Activated T-cell treated with anti-CD3 and anti-CD28 coated beads for 1 hour (primary cell): ENCODE measurements around the gene MAP3K7.
"Not testable (repeated sequence)": the region's sequence is repeated elsewhere in the genome, so short reads cannot be mapped to it uniquely, and the experiment has no call there.

ENCODE experiments used
- DNase-seq: peaks from one replicate; pipeline ENCODE4 v3.0.0-alpha.2; 2020; ENCODE audit warnings: low read depth

Gene MAP3K7

DNA sequence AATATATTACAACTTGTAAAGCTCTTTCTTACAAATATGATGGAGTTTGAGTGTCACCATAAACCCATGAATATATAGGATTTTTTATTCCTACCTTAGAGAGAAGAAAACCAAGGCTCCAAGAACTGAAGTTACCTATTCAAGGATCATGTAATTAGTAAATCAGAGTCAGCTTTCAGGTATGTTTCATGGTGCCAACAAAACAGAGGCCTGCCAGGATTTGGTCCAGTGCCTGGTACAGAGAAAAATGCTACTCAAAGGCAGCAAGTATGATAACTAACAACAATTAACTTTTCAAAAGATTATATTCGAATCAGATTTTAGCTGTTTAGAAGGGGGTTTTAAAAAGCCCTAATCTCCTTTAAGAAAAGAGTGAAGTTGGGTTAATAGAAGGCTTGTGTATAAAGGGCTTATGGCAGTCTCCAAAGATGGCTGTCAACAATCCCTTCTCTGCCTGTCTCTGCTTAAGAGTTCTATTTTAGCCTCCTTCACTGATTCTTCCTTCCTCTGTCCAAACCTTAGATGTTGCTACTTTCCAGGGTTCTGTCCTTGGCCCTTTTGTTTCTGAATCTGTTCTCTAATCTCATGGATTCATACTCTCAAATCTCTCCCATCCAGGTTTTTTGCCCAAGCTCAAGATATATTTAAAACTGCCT is 7.8 kb downstream of the MAP3K7 start:
- DNase-seq = no peak

DNA sequence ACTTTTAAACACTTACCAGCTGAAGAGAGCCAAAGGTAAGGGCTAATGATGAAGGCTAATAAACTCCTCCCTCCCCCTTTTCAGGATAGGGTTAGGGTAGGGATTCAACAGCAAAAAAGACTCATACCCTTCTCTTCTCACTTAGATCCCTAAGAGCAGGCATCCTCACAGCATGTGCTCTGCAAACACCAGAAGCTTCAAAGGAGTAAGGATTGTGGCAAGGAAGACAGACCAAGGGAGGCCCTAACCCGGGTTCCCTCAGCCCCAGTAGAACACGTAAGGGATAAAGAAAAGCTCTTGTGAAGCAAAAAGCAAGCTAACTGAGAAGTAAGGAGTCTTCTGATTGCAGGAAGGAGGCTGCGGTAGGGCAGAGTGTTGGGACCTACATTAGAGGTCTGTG is 11.6 kb downstream of the MAP3K7 start:
- no peak for DNase-seq

DNA sequence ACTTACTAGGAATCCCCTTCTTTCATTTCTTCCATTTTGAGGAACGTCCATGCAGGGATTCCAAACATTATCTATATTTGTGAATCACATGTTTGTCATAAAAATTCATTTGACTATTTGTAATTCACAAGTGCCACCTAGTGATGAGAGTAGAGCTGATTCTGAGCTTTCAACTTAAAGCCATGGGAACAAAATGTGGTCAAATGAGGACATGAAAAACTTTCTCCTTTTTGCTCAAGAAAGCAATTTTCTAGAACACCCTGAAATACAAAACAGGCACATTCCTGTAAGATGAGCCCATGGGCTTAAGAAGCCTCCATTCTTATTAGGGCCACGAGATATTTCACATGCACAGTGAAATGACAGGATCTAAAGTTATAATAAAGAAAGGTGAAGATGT is 12.3 kb downstream of the MAP3K7 start:
- no peak for DNase-seq

DNA sequence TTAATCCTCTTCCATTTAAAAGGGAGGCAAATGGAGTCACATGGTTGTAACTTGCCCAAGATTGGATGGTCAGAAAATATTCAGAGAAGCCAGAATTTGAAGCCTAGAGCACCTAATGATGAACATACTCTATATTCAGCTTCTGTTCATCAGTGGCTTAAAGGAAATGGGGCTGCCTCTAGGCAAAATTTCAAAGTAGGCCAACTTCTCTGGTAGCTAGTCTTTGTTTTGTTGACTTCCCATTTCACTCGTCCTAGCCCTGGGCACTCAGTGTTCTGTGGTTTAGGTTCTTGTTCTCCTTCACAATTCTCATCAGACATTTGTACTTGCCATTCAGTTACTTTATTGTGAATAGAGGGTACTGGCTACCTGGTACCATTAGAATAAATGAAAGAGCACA is 13.2 kb downstream of the MAP3K7 start:
- DNase-seq = no peak

DNA sequence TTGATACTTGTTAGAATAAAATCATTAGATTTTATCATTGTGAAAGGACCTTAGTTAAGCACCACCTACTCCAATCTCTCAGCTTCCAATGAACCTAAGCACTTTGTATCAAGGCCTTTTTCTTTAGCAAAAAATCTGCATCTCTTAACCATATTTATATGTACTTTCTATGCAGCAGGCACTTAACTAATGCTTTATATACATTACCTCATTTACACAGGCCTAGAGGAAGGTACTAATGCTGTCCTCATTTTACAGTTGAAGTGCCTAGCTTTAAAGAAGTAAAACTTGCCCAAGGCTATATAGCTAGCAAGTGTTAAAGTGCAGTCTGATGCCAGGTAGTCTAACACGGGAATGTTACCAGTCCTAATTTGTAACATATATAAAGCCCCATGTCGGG is 14.0 kb downstream of the MAP3K7 start:
- no peak for DNase-seq

DNA sequence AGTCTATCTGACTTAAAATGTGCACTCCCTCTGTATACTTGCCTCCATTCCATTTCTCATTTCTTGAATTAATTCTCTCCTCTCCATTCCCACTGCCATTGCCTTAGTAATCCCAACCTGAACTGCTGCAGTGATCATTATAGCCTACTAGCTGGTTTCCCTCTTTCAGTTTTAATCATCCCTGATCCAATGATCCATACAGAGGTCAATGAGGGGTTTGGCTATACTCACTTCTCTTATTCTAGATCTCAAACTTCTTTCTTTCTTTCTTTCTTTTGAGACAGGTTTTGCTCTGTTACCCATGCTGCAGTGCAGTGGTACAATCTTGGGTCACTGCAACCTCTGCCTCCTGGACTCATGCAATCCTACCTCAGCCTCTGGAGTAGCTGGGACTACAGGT is 17.6 kb downstream of the MAP3K7 start:
- no peak for DNase-seq

DNA sequence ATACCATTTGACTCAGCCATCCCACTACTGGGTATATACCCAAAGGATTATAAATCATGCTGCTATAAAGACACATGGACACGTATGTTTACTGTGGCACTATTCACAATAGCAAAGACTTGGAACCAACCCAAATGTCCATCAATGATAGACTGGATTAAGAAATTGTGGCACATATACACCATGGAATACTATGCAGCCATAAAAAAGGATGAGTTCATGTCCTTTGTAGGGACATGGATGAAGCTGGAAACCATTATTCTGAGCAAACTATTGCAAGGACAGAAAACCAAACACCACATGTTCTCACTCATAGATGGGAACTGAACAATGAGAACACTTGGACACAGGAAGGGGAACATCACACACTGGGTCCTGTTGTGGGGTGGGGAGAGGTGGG is 19.2 kb downstream of the MAP3K7 start:
- DNase-seq = not testable (repeated sequence)

DNA sequence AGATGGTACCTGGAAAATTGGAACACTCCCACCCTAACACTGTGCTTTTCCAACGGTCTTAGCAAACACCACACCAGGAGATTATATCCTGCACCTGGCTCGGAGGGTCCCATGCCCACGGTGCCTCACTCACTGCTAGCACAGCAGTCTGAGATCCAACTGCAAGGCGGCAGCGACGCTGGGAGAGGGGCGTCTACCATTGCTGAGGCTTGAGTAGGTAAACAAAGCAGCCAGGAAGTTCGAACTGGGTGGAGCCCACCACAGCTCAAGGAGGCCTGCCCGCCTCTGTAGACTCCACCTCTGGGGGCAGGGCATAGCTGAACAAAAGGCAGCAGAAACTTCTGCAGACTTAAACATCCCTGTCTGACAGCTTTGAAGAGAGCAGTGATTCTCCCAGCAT is 24.5 kb downstream of the MAP3K7 start:
- DNase-seq = peak; percentile 3

DNA sequence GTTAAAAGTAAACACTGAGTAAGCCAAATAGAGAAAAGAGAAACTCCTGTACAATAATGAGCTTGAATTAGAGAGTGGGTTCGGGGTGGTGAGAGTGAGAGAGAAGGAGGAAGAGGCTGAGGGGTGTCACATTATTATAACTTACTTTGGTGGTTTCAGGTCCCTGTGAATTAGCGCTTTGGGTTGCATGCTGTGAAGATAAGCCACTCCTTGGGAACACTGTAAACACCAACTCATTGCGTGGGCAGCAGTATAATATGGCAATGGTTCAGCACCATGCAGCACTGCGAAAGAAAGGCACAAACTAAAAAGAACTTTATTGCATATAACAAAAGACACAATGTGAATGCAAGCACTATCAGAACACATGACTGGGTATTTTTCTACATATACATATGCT is 26.9 kb downstream of the MAP3K7 start:
- no peak for DNase-seq

DNA sequence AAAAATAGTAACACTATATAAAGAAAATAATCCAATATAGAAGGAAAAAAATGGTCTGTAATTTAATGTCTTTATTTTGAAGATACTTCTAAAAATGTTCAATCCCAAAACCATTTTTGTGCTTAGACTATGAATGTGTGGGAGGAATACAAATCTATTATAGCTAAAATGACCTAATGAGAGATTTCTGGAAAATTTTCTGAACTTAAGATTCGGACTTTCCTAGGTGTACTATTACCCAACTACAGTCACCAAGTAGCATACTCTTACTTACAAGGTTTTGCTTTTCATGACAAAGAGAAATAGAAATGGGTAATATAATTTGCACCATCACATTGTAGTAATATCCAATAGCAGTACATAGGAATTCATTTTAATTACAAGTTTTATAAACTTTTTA is 29.9 kb downstream of the MAP3K7 start:
- DNase-seq = no peak

DNA sequence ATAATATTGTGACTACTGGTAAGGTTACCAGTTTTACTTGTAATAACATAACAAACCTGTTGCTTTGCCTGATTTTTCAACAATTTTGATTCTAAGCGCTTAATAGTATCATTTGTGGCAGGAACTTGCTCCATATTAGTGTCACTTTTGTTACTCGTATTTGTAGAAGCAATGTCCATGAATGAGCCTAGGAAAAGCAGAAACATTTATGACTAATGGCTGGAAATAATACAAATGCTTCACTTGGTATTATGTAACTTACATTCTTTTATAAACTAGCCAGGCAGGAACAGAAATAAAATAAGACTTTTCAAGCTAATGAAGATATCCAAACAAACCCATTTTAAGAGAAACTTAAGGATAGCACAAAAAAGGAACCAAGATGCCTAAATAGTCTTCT is 38.9 kb downstream of the MAP3K7 start:
- DNase-seq = no peak

DNA sequence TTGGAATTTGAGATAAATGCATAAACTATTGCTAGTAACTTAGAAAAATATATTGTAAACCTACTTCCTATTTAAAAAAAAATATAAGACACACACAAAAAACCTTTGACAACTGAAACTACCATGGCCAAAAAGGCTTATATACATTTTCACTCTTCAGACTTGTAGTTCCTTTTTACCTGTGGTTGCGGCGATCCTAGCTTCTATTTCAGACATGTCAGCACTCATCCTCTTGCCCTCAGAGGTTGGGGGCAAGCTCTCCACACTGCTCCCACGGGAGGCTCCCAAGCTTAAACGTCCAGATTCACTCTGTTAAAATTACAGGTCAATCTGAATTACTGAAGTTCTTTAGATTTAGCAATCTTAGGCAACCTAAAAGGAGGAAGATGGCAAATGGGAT is 39.8 kb downstream of the MAP3K7 start:
- no peak for DNase-seq

DNA sequence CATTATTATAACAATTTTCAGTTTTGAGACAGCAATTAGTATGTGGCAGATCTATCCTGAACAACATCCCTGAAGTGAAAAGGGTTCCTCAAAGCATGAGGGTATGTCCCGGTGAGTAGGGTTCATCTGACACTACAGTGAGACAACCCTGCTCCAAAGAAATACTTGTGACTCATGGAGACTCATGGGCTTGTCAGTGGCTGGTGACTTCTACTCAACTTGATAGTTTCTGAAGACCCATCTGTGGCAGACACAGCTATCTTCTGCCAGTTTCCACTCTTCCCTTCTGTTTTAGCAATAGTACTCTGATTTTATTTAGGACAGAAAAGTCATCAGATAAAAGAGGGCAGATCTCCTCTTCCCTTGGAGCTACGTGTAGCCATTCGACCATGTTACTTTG is 41.4 kb downstream of the MAP3K7 start:
- DNase-seq = no peak

DNA sequence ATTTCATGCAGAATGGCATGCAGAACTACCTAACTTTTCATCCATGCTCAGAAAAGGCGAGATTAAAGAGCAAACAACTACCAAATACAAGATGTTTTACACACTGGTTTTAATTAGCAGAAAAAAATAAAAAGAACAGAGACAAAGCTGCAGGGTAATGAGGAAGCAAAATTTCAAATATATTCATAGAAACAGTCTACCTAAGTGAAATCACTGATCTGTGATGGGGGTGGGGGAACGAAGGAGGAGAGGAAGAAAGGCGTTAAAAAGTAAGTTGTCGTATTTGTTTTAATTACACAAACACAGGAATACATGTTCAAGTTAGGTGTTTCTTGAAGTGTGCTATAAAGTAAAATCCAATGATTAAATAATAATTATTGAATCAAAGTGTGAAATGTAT is 42.1 kb downstream of the MAP3K7 start:
- no peak for DNase-seq

DNA sequence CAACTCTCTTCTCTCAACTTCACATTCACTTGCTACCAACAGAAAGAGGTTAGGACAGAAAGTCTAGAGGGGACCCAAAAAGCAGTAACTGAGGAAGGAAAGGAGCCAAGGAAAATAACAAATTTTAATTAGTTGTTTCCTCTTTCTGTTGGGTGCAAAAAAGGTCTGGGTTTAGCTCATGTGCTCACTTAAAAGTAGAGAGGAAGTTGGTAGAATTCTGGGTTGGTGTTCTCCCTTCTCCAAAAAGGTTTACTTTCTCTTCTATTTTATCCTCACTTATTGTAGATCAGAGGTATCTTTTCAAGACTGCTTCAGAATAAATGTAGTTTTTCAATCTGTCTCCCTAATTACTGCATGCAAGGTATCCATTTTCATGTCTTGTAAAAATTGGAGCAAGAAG is 42.8 kb downstream of the MAP3K7 start:
- no peak for DNase-seq

DNA sequence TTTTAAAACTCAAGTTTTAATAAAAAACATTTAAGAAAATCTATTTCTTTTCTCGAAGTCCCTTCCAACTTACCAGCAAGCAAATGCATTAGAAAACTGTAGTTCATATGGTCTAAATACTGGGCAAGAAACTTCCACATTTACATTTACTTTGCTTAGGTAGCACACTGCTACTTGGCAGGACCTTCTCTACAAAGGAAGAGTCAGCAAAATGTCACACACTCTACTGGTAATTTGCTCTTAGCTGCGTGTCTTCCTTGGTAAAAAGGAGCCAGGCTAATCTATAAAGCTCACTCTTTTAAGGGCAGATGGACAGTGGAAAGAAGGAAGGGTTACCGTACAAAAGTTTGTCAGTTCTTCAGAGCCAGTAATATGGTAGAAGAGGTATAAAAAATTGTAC is 45.7 kb downstream of the MAP3K7 start:
- no peak for DNase-seq

DNA sequence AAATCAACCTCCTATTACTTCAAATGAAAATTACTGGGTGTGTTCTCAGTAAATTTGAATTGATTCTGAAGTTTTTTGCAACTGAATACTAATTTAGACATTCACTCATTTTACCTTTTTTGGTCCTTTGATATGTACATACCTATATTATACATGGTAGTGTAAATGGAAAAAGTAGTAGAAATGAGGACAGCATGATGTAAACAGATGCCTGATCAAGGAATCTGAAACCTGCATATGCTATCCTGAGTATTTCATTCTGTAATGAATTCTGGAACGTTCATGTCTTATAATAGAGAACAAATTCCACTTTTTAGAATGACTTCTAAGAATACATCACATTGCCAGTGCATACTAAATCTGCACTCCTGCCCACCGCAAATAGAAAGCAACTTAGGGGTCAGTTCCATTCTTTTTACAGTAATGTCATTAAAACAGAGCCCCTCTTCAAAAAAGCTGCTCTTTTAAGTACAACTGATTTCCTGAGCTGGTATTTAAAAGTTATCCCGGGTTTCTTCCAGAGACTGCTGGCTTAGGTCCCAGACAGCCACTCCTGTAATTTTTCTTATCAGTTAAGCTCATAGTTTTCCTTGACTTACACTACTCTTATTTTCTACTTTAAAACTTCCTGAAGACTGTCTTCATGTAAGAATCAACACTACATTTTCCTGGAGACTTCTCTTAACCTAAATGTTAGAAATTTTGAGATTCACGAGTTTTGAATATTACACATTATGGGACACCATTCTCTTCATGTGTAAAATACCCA is 48.4 kb downstream of the MAP3K7 start:
- DNase-seq = no peak

DNA sequence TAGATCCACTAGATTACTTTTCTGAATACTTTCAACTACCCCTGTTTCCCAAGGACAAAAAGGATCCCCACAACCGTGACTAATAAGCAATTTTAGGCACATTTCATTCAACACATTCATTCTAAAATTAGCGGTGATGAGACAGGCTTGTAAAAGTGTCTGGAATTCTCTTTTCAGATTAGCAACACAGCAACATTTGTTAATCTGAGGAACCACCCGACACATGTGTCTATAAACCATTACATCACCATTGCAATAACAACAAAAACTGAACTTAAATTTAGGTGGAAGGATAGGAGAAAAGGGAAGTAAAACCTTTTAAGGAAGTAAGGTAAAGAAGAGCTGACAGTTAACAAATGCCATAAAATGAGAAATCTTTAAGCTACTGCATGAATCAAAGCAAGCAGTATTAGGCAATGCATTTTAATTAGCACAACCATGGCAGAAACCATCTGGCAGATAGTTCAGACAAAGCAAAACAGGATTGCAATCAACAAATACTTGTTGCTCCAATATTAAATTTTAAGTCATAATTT is 49.1 kb downstream of the MAP3K7 start:
- DNase-seq = no peak

DNA sequence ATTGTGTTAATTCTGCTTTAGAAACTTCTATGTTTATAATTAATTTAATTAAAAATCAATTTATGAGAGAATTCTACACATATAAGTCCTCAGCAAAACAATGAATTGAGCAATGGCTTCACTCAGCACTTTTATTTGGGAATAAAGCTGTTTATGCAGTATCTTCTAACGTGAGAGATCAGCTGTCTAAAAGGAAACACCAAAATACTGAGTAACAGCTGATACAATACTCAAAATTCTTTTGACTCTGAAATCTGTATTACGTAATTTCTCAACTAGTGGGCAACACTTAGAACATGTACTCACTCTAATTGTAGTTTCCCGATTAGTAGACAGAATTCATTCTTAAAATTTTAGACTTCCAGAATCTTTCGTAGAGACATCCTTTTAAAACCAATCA is 49.8 kb downstream of the MAP3K7 start:
- no peak for DNase-seq

DNA sequence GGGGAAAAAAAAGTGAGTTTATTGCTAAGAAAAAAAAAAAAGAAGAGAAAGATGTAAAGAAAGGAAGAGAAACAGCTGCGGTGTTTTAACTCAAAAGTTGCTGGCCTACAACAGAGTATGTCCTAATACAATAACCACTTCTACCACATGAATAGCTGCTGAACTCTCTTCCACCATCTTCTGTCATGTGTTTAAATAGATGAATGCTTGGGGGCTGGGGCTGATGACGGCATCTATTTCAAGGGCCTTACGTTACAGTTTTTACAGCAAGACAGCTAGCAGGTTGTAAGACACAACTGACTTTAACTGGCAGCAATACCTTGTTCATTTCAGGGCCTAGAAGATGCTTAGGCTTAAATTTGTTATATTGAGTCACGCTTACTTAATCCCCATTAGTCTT is 50.4 kb downstream of the MAP3K7 start:
- DNase-seq = no peak

DNA sequence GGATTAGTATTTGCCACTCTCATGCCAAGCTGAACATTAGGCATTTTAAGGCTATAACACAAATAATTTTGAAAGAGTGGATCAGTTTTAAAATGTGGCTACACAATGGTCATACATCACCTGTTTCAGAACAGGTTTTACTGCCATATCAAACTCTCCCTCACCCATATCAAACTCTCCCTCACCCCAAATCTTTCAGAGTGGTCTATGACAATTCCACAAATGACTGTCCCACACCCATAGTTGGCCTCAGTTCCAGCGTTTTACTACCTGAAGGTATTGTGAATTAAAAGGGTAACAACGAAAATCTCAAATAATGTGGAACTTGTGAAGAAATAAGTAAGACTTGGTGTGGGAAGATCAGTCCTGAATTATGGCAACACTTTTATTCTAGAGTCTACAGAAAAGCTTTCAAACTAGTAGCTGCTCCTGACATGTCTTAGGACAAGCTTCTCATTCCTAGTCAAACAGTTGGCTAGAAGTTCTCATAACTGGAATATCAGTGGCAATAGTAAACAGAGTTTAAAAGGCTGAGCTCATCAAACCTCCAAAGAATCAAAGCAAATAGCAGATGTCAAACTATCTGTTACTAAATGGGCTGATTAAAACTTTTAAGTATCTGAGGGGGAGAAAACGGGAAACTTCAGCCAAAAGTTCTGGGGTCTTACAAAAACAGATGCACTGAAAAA is 52.4 kb downstream of the MAP3K7 start:
- no peak for DNase-seq

DNA sequence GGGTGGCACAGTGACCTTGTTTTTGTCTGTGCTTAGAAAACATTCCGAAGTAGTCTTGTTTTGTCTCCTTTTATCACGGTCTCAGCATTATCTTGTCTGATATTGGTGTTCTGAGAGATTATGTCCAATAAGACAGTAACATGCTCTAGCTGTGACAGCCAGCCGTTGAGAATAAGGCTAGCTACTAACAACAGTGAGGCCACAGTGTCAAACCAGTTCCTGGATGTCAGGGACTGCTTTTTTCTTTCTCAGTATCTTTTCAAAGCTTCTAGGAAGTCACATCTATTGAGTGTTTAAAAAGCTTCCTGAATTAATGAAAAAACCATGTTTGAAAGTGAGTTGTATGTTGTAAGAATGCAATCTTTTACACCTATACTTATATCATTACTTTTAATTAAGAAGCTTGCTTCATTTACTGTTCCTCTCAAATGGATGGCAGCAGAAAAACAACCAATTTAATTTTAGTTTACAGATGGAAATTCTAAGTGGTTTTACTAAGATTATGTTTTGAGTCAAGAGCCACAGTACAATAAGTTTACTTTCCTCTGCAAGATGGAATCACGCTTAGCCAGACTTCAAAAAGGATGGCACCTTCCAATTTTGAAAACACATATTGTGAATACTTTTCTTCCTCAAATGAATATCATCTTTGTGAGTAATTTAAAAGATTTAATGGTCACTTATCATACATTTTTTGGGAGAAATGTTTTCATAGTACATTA is 53.1 kb downstream of the MAP3K7 start:
- no peak for DNase-seq

DNA sequence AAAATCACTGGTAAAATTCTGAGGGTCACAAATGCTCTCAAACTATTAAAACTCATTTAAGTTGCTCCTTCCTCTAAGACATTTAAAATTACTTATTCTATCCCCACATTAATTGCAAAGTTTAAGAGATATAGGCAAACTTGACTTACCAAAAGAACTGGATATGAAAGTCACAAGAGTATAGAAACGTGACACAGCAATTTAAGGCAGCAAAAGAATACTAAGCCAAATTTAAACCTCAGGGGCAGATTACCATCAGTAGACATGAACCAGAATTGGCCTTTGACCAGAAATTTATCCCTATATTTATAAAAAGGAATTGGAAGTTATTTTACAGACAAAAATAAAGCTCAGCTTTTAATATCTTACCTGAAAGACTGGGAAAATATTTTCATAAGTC is 56.0 kb downstream of the MAP3K7 start:
- no peak for DNase-seq
